Heart right ventricle (tissue), 16 donors: ENCODE data around the gene LY6G5B. TPM values are rescaled to one million over a fixed set of nuclear protein-coding genes. Genes with fewer than 3 reads are reported as not detected.

Source experiments
- ATAC-seq, 8 donors: fragments of 200-7000 bp; cut with Tn5 transposase; one replicate each; pipeline ENCODE4 v1.9.1; 2020; ENCODE audit warnings: mild to moderate bottlenecking in 8 of 8, moderate library complexity in 8 of 8, moderate number of reproducible peaks in 1 of 8
- DNase-seq, 2 donors: peaks; one replicate each; pipeline ENCODE4 v3.0.0-alpha.2; 2020
- H3K27ac ChIP-seq, 10 donors: fragments of 200-600 bp; sonication (generic) in 2 of 10; one replicate each; pipeline versions ENCODE4 v1.5.0 to v1.8.0; 2020 to 2022; ENCODE audit warnings: mild to moderate bottlenecking in 3 of 10
- H3K27me3 ChIP-seq, 7 donors: fragments of 200-600 bp; one replicate each; pipeline ENCODE4 v1.8.0; 2021 to 2022; ENCODE audit warnings: mild to moderate bottlenecking in 2 of 7
- H3K36me3 ChIP-seq, 9 donors: fragments of 200-600 bp; sonication (generic) in 1 of 9; one replicate each; pipeline versions ENCODE4 v1.5.0 to v1.8.0; 2020 to 2022; ENCODE audit warnings: mild to moderate bottlenecking in 2 of 9
- H3K4me1 ChIP-seq, 9 donors: fragments of 200-600 bp; sonication (generic) in 1 of 9; one replicate each; pipeline versions ENCODE4 v1.5.0 to v1.8.0; 2020 to 2022; ENCODE audit warnings: mild to moderate bottlenecking in 4 of 9
- H3K4me3 ChIP-seq, 10 donors: fragments of 200-600 bp; sonication (generic) in 2 of 10; one replicate each; pipeline versions ENCODE4 v1.5.0 to v1.8.0; 2020 to 2022; ENCODE audit warnings: mild to moderate bottlenecking in 7 of 10, moderate library complexity in 2 of 10
- H3K9me3 ChIP-seq, 11 donors: fragments of 200-600 bp in 10 of 11; sonication (generic) in 2 of 11; one replicate each; pipeline versions ENCODE4 v1.5.0 to v1.8.0; 2013 to 2022; ENCODE audit warnings: mild to moderate bottlenecking in 2 of 11, control low read depth in 1 of 11, moderate library complexity in 1 of 11
- WGBS, 2 donors: extraction: QIAGEN DNeasy Blood & Tissue Kit; methylation state at CpG; one replicate each; pipeline ENCODE4 v1.1.7; 2013; ENCODE audit warnings: inconsistent platforms in 1 of 2; 5-methylcytosine and 5-hydroxymethylcytosine counted together
- intact Hi-C, 10 donors: fragments of 100-400 bp; cut with DNase I; formaldehyde crosslinking; loops; one replicate each; pipeline versions ENCODE4 v1.11.1 to v1.14.2; 2022
- polyA plus RNA-seq, 2 donors: library from polyadenylated mRNA; stranded (reverse); fragments of 200-250 nt; gene quantifications; one replicate each; pipeline ENCODE4 v1.2.3, GENCODE V29; 2013
- total RNA-seq, 10 donors: library from RNA; stranded (reverse); fragmentation: NEBNext Ultra II Directional in 3 of 10; extraction: Animal tissue kit (Norgen Biotek cat#: 25700) in 3 of 10; gene quantifications; one replicate each; pipeline versions ENCODE4 v1.2.1 to v1.2.4, GENCODE V29; 2021 to 2023
- TF ChIP-seq, protein P1 (sequence below), 9 donors: fragments of 200-600 bp; sonication (generic) in 2 of 9; IDR thresholded peaks; one replicate each; pipeline versions ENCODE4 v1.5.0 to v1.8.0; 2021 to 2022; ENCODE audit warnings: antibody characterized with exemption in 9 of 9, mild to moderate bottlenecking in 5 of 9, moderate library complexity in 1 of 9
- donor health status: Arrhythmogenic right ventricular cardiomyopathy.
- donor health status: ischemic (EF 13 %, LVEDD 7.1; RV severe dilation, severe dysfunction).
- donor health status: healthy with polysubstance abuse.
- donor health status: DM: no; HTN: yes; CAD: no.
- donor health status: DM: no; HTN: no; CAD: no.
- donor health status: ischemic (EF 25% LVEDD 6.9; RV normal size, moderate dysfunction).
- donor health status: ischemic (EF 25% LVEDD 5.7; RV mildly dilated, moderate dysfunction).
- donor health status: healthy.
- donor health status: DM: yes; HTN: yes; CAD: no.
- donor health status: Ischemic cardiomyopathy.
- donor health status: ischemic (EF 35%, LVEDD 5.7; RV mildly dilated, moderate dysfunction).
- donor health status: nonischemic (EF 11% LVEDD 7.7; RV severe dilation, severe dysfunction).
- donor health status: DM: yes; HTN: yes; CAD: no.
- donor health status: PGD.
- donor health status: ischemic (EF 29% LVEDD 5.4; RV normal size, mild dysfunction).
- donor health status: nonischemic (EF 23%, LVEDD 6.1; RV moderate dilation, normal function).

Gene LY6G5B
- total and polyA plus RNA-seq, 12 donors, result 2.4 to 7.3 (median 3.8) TPM

DNA sequence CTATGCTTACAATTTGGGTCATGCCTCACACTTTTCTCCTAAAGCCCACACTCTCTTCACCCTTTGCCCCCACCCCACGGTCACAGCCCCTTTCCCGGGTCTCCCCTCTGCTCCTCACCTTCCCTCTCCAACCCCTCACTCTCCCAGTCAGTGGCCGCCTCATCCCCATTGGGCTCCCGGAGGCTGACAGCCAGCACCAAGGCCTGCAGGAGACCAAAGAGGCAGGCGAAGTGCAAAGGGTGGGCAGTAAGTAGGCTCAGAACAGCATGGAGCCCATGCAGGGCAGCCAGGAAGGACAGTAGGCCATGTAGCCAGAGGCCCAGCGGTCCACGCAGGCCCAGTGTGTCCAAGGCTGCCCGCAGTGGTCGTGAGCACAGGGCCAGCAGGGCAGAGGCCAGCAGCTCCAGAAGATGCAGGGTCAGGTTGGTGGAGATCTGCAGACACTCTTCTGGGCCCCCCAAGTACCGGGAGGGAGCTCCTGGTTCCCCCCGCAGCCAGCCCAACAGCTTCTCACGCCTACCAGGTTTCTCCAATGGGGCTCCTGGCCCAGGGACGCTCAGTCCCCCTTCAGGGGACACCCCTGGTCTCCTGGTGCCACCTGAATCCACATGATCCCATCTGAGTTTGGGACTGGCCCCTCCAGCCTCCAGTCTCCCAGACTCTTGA lies 10.7 kb upstream of the LY6G5B start:
- no peak for ATAC-seq
- DNase-seq, result no peak
- no peaks in the 10 kb centered on the region for H3K9me3 ChIP-seq
- TF ChIP-seq, protein P1, sequence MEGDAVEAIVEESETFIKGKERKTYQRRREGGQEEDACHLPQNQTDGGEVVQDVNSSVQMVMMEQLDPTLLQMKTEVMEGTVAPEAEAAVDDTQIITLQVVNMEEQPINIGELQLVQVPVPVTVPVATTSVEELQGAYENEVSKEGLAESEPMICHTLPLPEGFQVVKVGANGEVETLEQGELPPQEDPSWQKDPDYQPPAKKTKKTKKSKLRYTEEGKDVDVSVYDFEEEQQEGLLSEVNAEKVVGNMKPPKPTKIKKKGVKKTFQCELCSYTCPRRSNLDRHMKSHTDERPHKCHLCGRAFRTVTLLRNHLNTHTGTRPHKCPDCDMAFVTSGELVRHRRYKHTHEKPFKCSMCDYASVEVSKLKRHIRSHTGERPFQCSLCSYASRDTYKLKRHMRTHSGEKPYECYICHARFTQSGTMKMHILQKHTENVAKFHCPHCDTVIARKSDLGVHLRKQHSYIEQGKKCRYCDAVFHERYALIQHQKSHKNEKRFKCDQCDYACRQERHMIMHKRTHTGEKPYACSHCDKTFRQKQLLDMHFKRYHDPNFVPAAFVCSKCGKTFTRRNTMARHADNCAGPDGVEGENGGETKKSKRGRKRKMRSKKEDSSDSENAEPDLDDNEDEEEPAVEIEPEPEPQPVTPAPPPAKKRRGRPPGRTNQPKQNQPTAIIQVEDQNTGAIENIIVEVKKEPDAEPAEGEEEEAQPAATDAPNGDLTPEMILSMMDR (IDR thresholded peaks at IDR 0.05), result no peak
- H3K27ac ChIP-seq, result peak overlapping the region in 8 of 10 donors; percentile 88 to 98 (median 94)
- WGBS, 2 donors, result 84 to 87% methylated on average over 13 of the region's 13 CpGs
- H3K4me3 ChIP-seq, result peak overlapping the region; percentile 69 to 94 (median 87)
- peaks cover 25 to 73% (median 56%) of the 10 kb centered on the region in 9 donors for H3K4me1 ChIP-seq
- H3K36me3 ChIP-seq, result peaks cover 0 to 62% (median 4%) of the 10 kb centered on the region in 9 donors
- no peaks in the 10 kb centered on the region for H3K27me3 ChIP-seq
- intact Hi-C loops, result no loop called here

DNA sequence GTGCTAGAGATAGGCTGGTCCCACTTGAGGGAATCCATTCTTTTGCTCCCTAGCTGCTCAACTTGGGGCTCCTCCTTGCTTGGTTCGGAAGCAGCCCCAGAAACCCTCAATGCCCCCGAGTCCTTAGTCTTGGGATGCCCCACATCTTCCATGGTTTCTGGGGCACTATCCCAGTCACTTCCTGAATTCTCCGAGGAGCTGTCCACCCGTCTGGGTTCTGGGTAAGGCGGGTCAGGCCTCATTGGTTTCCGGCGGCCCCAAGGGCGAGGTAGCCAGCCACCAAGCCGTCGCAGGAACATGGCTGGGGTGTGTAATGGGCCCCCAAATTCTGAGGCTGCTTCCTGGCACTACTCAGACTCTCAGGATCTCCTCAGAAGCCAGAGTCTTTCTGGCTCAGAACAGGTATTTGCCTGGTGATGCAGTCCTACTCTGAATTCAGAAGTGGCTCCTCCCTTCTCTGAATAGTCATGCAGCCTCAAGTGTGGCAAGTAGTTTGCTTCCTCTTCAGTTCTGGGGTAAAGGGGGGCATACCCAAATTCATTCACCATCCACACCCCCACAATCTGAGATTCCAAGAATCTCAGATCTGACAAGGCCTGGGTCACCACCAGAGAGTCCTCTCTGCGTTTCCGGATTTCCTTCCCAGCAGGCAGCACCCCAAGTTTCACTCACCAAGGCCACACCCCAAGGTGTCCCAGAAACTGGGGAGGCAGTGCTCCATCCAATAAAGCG lies 10.0 kb upstream of the LY6G5B start:
- DNase-seq (no peak), ATAC-seq (peak in 1 of 8 donors; percentile 8)
- H3K9me3 ChIP-seq, result no peaks in the 10 kb centered on the region
- H3K27ac ChIP-seq, result peak overlapping the region in 9 of 10 donors; percentile 88 to 98 (median 94)
- peaks cover 27 to 75% (median 59%) of the 10 kb centered on the region in 9 donors for H3K4me1 ChIP-seq
- peak overlapping the region; percentile 69 to 94 (median 87) for H3K4me3 ChIP-seq
- WGBS, 2 donors, result 24 to 26% methylated on average over 13 of the region's 13 CpGs
- intact Hi-C loops, result loop anchor here in 1 of 10 donors (10.0 kb wide), 1 partner anchor 1755 kb away; the partner anchor contains the start of genes CUTA and PHF1
- H3K36me3 ChIP-seq, result peaks cover 0 to 62% (median 4%) of the 10 kb centered on the region in 9 donors
- no peaks in the 10 kb centered on the region for H3K27me3 ChIP-seq
- TF ChIP-seq, protein P1 (IDR thresholded peaks at IDR 0.05), result no peak

DNA sequence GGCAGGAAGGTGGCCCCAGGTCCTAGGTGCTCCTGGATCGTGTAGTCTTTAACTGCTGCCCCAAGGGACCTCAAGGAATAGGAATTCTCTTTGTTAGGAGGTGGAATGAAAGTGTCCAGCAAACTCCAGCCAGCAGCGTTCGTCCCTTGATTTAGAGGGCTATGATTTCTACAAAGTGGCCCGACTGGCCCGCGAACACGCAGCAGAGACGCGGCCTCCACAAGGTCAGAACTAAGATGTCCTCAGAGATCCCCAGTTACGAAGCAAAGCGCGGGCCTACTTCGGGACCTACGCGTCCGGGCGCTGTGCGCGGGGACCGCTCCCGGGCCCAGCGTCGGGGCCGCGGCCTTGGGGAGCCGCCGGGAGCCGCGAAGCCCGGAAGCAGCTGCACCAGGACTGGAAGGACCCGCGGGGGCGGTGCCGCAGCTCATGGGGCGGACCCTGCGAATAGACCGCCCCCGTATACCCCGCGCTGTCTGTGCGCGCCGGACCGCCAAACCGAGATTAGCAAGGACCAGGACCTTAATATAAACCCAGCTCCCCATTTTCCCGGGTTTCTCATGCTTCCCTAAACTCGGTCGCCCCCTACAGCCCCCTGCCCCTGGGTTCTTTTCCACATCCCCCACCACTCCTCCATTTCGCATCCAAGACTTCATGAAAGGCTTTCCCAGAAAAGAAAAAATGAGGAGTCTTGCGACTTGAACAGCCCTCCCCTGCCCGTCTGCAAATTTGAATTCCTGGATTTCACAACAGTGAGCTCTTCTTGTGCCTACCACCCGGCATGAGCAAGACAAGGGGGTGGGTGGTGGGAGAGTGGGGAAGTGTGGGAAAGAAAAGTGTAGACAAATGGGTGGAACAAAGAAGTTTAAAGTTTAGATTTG lies 9.2 kb upstream of the LY6G5B start, which contains the start of gene C6orf47:
TSS of gene C6orf47 (minus strand) at position 398 of the 881 bp plus-strand sequence. CDS start 831 bp downstream, outside the sequence.
- DNase-seq, result peak; percentile 88 to 89
- intact Hi-C loops, result loop anchor here in 1 of 10 donors (10.0 kb wide), 1 partner anchor 1754 kb away; the partner anchor contains the start of genes CUTA and PHF1
- TF ChIP-seq, protein P1 (IDR thresholded peaks at IDR 0.05), result no peak
- peak within 1 kb of the TSS; percentile 69 to 94 (median 87) for H3K4me3 ChIP-seq
- no peaks in the 10 kb centered on the region for H3K27me3 ChIP-seq
- peaks cover 0 to 55% (median 4%) of the 10 kb centered on the region in 9 donors for H3K36me3 ChIP-seq
- no peaks in the 10 kb centered on the region for H3K9me3 ChIP-seq
- WGBS, 2 donors, result 0 to 1% methylated on average over 52 of the region's 52 CpGs
- peak; percentile 73 to 84 (median 78) for ATAC-seq
- H3K4me1 ChIP-seq, result peaks cover 27 to 75% (median 58%) of the 10 kb centered on the region in 9 donors
- H3K27ac ChIP-seq, result peak within 1 kb of the TSS; percentile 82 to 98 (median 92)
